Neural cell (in vitro differentiated cells): ENCODE measurements around the gene CPT1A. TPM values are rescaled to one million over a fixed set of nuclear protein-coding genes. Genes with fewer than 3 reads are reported as not detected.

ENCODE experiments used
- H2AFZ ChIP-seq: fragments of 200-600, 300-800 bp; sonication (generic), shearing (Covaris generic); 2 replicates; pipeline ENCODE4 v1.6.0; 2014; ENCODE audit warnings: low read depth, mild to moderate bottlenecking, antibody characterized with exemption, low read length, moderate library complexity
- H3F3A ChIP-seq: fragments of 200-600 bp; shearing (Covaris generic); 2 replicates; pipeline ENCODE4 v1.6.1; 2016; ENCODE audit warnings: mild to moderate bottlenecking, moderate library complexity, mixed read lengths, antibody characterized with exemption, low read length; ENCODE audit not compliant: insufficient read depth, poor library complexity, severe bottlenecking
- H3K27ac ChIP-seq: fragments of 200-600, 300-800 bp; sonication (generic), shearing (Covaris generic); 2 replicates; pipeline ENCODE4 v1.5.1; 2014; ENCODE audit warnings: mild to moderate bottlenecking, low read length, moderate library complexity
- H3K27me3 ChIP-seq: fragments of 300-800, 200-600 bp; sonication (generic), shearing (Covaris generic); 2 replicates; pipeline ENCODE4 v1.6.0; 2014; ENCODE audit warnings: mild to moderate bottlenecking, low read depth, low read length, moderate library complexity; ENCODE audit not compliant: insufficient read depth
- H3K36me3 ChIP-seq: fragments of 300-800, 200-600 bp; sonication (generic), shearing (Covaris generic); 2 replicates; pipeline ENCODE4 v1.5.1; 2014; ENCODE audit warnings: mild to moderate bottlenecking, antibody characterized with exemption, low read length, moderate library complexity; ENCODE audit not compliant: insufficient read depth
- H3K4me2 ChIP-seq: fragments of 300-800, 200-600 bp; sonication (generic), shearing (Covaris generic); 2 replicates; pipeline ENCODE4 v1.6.0; 2014; ENCODE audit warnings: mild to moderate bottlenecking, low read length
- H3K4me3 ChIP-seq: fragments of 300-800, 200-600 bp; sonication (generic), shearing (Covaris generic); 2 replicates; pipeline ENCODE4 v1.5.1; 2014; ENCODE audit warnings: mild to moderate bottlenecking, low read length, moderate library complexity
- H3K79me2 ChIP-seq: fragments of 200-600 bp; shearing (Covaris generic); replicated peaks from 2 replicates; pipeline ENCODE4 v1.6.0; 2014; ENCODE audit warnings: mild to moderate bottlenecking, low read length, moderate library complexity; ENCODE audit not compliant: insufficient read depth
- H3K9ac ChIP-seq: fragments of 300-800, 200-600 bp; sonication (generic), shearing (Covaris generic); 2 replicates; pipeline ENCODE4 v1.6.1; 2016; ENCODE audit warnings: mild to moderate bottlenecking, low read length, mixed read lengths
- H3K9me2 ChIP-seq: fragments of 200-600 bp; shearing (Covaris generic); 2 replicates; pipeline ENCODE4 v1.6.1; 2016; ENCODE audit warnings: mild to moderate bottlenecking, low read length, mixed read lengths; ENCODE audit not compliant: insufficient read depth
- H3K9me3 ChIP-seq: fragments of 200-600, 300-800 bp; sonication (generic), shearing (Covaris generic); 2 replicates; pipeline ENCODE4 v1.6.1; 2016; ENCODE audit warnings: mild to moderate bottlenecking, mixed run types, low read length, moderate library complexity, mixed read lengths
- H4K20me1 ChIP-seq: fragments of 200-600 bp; shearing (Covaris generic); 2 replicates; pipeline ENCODE4 v1.6.1; 2016; ENCODE audit warnings: mild to moderate bottlenecking, mixed run types; ENCODE audit not compliant: insufficient read depth
- CTCF ChIP-seq: fragments of 450-650 bp; IDR thresholded peaks from 2 replicates; pipeline ENCODE4 v1.5.1; 2014; ENCODE audit warnings: antibody characterized with exemption, mild to moderate bottlenecking, moderate library complexity; ENCODE audit not compliant: poor library complexity, severe bottlenecking
- EP300 ChIP-seq: fragments of 450-650 bp; conservative IDR thresholded peaks from 2 replicates; pipeline ENCODE4 v1.6.1; 2014; ENCODE audit warnings: antibody characterized with exemption, mild to moderate bottlenecking, moderate library complexity; ENCODE audit not compliant: poor library complexity, severe bottlenecking
- EZH2 ChIP-seq: fragments of 200-600, 300-800 bp; shearing (Covaris generic), sonication (generic); IDR thresholded peaks from 2 replicates; pipeline ENCODE4 v1.6.1; 2014; ENCODE audit warnings: antibody characterized with exemption, low read length, borderline replicate concordance, mild to moderate bottlenecking; ENCODE audit not compliant: insufficient read depth, poor library complexity, severe bottlenecking
- MXI1 ChIP-seq: fragments of 450-650 bp; conservative IDR thresholded peaks from 2 replicates; pipeline ENCODE4 v1.6.1; 2014; ENCODE audit warnings: antibody characterized with exemption, mild to moderate bottlenecking; ENCODE audit not compliant: poor library complexity, severe bottlenecking
- POLR2AphosphoS5 ChIP-seq: IDR thresholded peaks from 2 replicates; pipeline ENCODE4 v1.6.1; 2012
- RAD21 ChIP-seq: fragments of 450-650 bp; conservative IDR thresholded peaks from 2 replicates; pipeline ENCODE4 v1.6.1; 2014; ENCODE audit warnings: antibody characterized with exemption, mild to moderate bottlenecking, moderate library complexity
- SMC3 ChIP-seq: fragments of 450-650 bp; conservative IDR thresholded peaks from 2 replicates; pipeline ENCODE4 v1.6.1; 2014; ENCODE audit warnings: antibody characterized with exemption, mild to moderate bottlenecking, moderate library complexity; ENCODE audit not compliant: poor library complexity
- TAF1 ChIP-seq: IDR thresholded peaks from 2 replicates; pipeline ENCODE4 v1.6.1; 2012; ENCODE audit warnings: low read depth
- polyA plus RNA-seq: library from polyadenylated mRNA; depleted of rRNA; stranded (reverse); fragments of >200 nt; gene quantifications from 2 replicates; pipeline ENCODE4 v1.2.3, GENCODE V29; 2014
- TF ChIP-seq, protein P1 (sequence below): IDR thresholded peaks from 2 replicates; pipeline ENCODE4 v1.6.1; 2012; ENCODE audit warnings: borderline replicate concordance

CPT1A gene
- polyA plus RNA-seq, 1 donor from 2014 or later: 0.35 TPM

- H2AFZ ChIP-seq: no peak overlapping the region
- H3F3A ChIP-seq: no peaks in the 10 kb centered on the region
- H3K9ac ChIP-seq: no peak overlapping the region
- no peaks in the 10 kb centered on the region for H3K36me3 ChIP-seq
- H4K20me1 ChIP-seq: no peaks in the 10 kb centered on the region
- no peak overlapping the region for H3K4me2 ChIP-seq
- H3K4me3 ChIP-seq: no peak overlapping the region
- H3K79me2 ChIP-seq: no peaks in the 10 kb centered on the region
- H3K9me2 ChIP-seq: no peaks in the 10 kb centered on the region
- H3K27me3 ChIP-seq: no peaks in the 10 kb centered on the region
- H3K9me3 ChIP-seq: no peaks in the 10 kb centered on the region
- no peak overlapping the region for H3K27ac ChIP-seq
- no peak for TF ChIP-seq RAD21
- TF ChIP-seq EP300: no peak
- no peak for TF ChIP-seq EZH2
- no peak for TF ChIP-seq POLR2AphosphoS5
- TF ChIP-seq SMC3: no peak
- TF ChIP-seq, protein P1, sequence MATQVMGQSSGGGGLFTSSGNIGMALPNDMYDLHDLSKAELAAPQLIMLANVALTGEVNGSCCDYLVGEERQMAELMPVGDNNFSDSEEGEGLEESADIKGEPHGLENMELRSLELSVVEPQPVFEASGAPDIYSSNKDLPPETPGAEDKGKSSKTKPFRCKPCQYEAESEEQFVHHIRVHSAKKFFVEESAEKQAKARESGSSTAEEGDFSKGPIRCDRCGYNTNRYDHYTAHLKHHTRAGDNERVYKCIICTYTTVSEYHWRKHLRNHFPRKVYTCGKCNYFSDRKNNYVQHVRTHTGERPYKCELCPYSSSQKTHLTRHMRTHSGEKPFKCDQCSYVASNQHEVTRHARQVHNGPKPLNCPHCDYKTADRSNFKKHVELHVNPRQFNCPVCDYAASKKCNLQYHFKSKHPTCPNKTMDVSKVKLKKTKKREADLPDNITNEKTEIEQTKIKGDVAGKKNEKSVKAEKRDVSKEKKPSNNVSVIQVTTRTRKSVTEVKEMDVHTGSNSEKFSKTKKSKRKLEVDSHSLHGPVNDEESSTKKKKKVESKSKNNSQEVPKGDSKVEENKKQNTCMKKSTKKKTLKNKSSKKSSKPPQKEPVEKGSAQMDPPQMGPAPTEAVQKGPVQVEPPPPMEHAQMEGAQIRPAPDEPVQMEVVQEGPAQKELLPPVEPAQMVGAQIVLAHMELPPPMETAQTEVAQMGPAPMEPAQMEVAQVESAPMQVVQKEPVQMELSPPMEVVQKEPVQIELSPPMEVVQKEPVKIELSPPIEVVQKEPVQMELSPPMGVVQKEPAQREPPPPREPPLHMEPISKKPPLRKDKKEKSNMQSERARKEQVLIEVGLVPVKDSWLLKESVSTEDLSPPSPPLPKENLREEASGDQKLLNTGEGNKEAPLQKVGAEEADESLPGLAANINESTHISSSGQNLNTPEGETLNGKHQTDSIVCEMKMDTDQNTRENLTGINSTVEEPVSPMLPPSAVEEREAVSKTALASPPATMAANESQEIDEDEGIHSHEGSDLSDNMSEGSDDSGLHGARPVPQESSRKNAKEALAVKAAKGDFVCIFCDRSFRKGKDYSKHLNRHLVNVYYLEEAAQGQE: no peak
Observed at GRCh38 chr11:68776442-68777235, 65.1 kb downstream of the CPT1A start.

DNA sequence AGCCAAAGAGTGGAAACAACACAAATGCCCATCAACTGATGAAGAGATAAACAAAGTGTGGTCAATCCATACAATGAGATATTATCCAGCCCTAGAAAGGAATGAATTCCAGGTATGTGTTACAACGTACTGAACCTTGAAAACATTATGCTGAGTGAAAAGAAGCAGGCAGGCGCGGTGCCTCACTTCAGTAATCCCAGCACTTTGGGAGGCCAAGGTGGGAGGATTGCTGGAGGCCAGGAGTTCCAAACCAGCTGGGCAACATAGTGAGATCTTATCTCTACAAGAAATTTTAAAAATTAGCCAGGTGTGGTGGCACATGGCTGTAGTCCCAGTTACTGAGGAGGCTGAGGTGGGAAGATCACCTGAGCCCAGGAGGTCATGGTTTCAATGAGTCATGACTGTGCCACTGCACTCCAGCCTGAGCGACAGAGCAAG, 65.7 kb downstream of the CPT1A start:
- Histone ChIP-seq H3K9ac (no peak overlapping the region), H3F3A (no peaks in the 10 kb centered on the region), H3K27ac (no peak overlapping the region), H3K4me3 (no peak overlapping the region), H2AFZ (no peak overlapping the region), H3K4me2 (no peak overlapping the region), H3K36me3 (no peaks in the 10 kb centered on the region), H3K9me3 (no peaks in the 10 kb centered on the region), H3K79me2 (no peaks in the 10 kb centered on the region), H4K20me1 (no peaks in the 10 kb centered on the region), H3K9me2 (no peaks in the 10 kb centered on the region), H3K27me3 (no peaks in the 10 kb centered on the region)
- TF ChIP-seq, protein P1: no peak
- TF ChIP-seq EP300 (no peak), POLR2AphosphoS5 (no peak), SMC3 (no peak), EZH2 (no peak), RAD21 (no peak), CTCF (no peak), TAF1 (no peak), MXI1 (no peak)
